Stimulated activated naive B cell treated with anti-CD40 and anti-IgM and Interleukin-4, amounts not matched to agents 10 μg/mL and 1 μg/mL and 100 μg/mL, for 72 hours (primary cell): ENCODE results near the gene IL32.

ENCODE experiments used
- ATAC-seq, 2 donors: fragments of 150-1000 bp; cut with Tn5 transposase; replicated peaks; 2 replicates each; pipeline ENCODE4 v1.10.0; 2021; ENCODE audit warnings: moderate library complexity in 1 of 2
- DNase-seq: peaks from one replicate; pipeline ENCODE4 v3.0.0; 2021
- H3K27ac Mint-ChIP-seq: one replicate; pipeline ENCODE4 v1.8.0; 2022; ENCODE audit warnings: mild to moderate bottlenecking, mixed read lengths
- H3K27me3 Mint-ChIP-seq, 2 donors: one replicate each; pipeline ENCODE4 v1.8.0; 2022; ENCODE audit warnings: mixed read lengths in 2 of 2
- H3K36me3 Mint-ChIP-seq, 2 donors: one replicate each; pipeline ENCODE4 v1.8.0; 2022; ENCODE audit warnings: mixed read lengths in 2 of 2, mild to moderate bottlenecking in 1 of 2
- H3K4me1 Mint-ChIP-seq, 2 donors: one replicate each; pipeline ENCODE4 v1.8.0; 2022; ENCODE audit warnings: mixed read lengths in 2 of 2, mild to moderate bottlenecking in 1 of 2
- H3K4me3 Mint-ChIP-seq, 2 donors: one replicate each; pipeline ENCODE4 v1.8.0; 2022; ENCODE audit warnings: mild to moderate bottlenecking in 2 of 2, mixed read lengths in 2 of 2, moderate library complexity in 1 of 2
- H3K9me3 Mint-ChIP-seq, 2 donors: one replicate each; pipeline ENCODE4 v1.8.0; 2022; ENCODE audit warnings: mixed read lengths in 2 of 2, mild to moderate bottlenecking in 1 of 2

Gene IL32

DNA sequence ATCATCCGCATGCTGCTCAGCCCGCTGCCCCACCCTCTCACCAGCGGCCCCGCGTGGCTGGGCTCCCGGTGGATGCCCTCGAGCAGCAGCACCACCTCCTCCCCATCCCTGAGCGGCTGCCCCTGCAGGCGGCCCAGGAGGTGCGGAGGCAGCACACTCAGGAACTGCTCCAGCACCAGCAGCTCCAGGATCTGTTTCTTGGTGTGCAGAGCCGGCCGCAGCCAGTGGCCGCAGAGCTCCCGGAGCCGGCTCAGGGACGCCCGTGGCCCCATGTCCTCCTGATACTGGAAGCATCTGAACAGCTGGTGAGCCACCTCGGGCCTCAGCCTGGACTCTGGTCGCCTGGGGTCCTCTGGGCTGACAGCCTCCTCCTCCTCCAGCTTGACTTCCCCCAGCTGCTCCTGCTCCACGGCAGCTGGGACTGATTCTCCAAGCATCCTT is 27.1 kb downstream of the IL32 start:
- Mint-ChIP-seq H3K4me1 (peaks cover 7 to 15% of the 10 kb centered on the region in 2 donors), H3K27me3 (peaks cover 13 to 14% of the 10 kb centered on the region in 2 donors), H3K9me3 (no peaks in the 10 kb centered on the region), H3K4me3 (no peak overlapping the region), H3K36me3 (no peaks in the 10 kb centered on the region), H3K27ac (no peak overlapping the region)
- DNase-seq (no peak), ATAC-seq (no peak)

- ATAC-seq: no peak
- Mint-ChIP-seq H3K27me3 (no peaks in the 10 kb centered on the region), H3K4me1 (peaks cover 5 to 10% of the 10 kb centered on the region in 2 donors), H3K4me3 (no peak overlapping the region), H3K9me3 (no peaks in the 10 kb centered on the region), H3K27ac (no peak overlapping the region), H3K36me3 (no peaks in the 10 kb centered on the region)
- no peak for DNase-seq
These were observed 29.0 kb downstream of the IL32 start for GRCh38 chr16:3094289-3095027.

GRCh38 chr16:3095869-3096268 is 30.4 kb downstream of the IL32 start:
- H3K4me1 Mint-ChIP-seq: peaks cover 12 to 21% of the 10 kb centered on the region in 2 donors
- H3K9me3 Mint-ChIP-seq: no peaks in the 10 kb centered on the region
- no peaks in the 10 kb centered on the region for H3K36me3 Mint-ChIP-seq
- no peak overlapping the region for H3K27ac Mint-ChIP-seq
- ATAC-seq (peak; percentile 91), DNase-seq (peak; percentile 73)
- no peaks in the 10 kb centered on the region for H3K27me3 Mint-ChIP-seq
- no peak overlapping the region for H3K4me3 Mint-ChIP-seq

DNA sequence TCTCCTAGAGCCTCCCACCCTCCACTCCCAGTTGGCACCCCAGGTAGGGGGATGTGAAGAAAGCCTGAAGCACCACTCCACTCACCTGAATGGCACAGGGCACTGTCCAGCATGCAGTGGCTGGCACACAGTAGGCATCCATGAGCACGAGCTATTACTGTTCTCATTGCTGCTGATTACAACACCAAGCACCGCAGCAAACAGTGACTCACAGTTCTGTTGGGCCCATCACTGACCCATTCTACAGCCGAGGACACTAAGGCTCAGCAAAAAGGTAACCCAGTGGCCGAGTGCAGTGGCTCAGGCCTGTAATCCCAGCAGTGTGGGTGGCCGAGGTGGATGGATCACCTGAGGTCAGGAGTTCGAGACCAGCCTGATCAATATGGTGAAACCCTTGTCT is 30.9 kb downstream of the IL32 start:
- H3K27me3 Mint-ChIP-seq: no peaks in the 10 kb centered on the region
- no peaks in the 10 kb centered on the region for H3K9me3 Mint-ChIP-seq
- no peak for DNase-seq
- H3K4me1 Mint-ChIP-seq: peaks cover 15 to 26% of the 10 kb centered on the region in 2 donors
- H3K36me3 Mint-ChIP-seq: no peaks in the 10 kb centered on the region
- no peak for ATAC-seq
- H3K4me3 Mint-ChIP-seq: no peak overlapping the region
- H3K27ac Mint-ChIP-seq: no peak overlapping the region

- Mint-ChIP-seq H3K9me3 (no peaks in the 10 kb centered on the region), H3K36me3 (no peaks in the 10 kb centered on the region), H3K27me3 (no peaks in the 10 kb centered on the region), H3K4me1 (peaks cover 20 to 28% of the 10 kb centered on the region in 2 donors), H3K4me3 (no peak overlapping the region), H3K27ac (no peak overlapping the region)
- no peak for ATAC-seq
- DNase-seq: no peak
These were observed 31.8 kb downstream of the IL32 start for GRCh38 chr16:3097266-3097665.

GRCh38 chr16:3098459-3099394 is 33.3 kb downstream of the IL32 start, which contains the start of gene ZSCAN10:
Gene ZSCAN10 (minus strand): TSS chr16:3099294. CDS start chr16:3092937, 6,357 bp downstream.
- Mint-ChIP-seq H3K9me3 (no peaks in the 10 kb centered on the region), H3K27ac (peak within 1 kb of the TSS; percentile 76), H3K27me3 (no peaks in the 10 kb centered on the region), H3K36me3 (no peaks in the 10 kb centered on the region), H3K4me3 (peak within 1 kb of the TSS; percentile 79 to 83), H3K4me1 (peaks cover 20 to 28% of the 10 kb centered on the region in 2 donors)
- DNase-seq: no peak
- no peak for ATAC-seq

GRCh38 chr16:3099395-3099731 is 33.9 kb downstream of the IL32 start:
- H3K27ac Mint-ChIP-seq: no peak overlapping the region
- peaks cover 20 to 28% of the 10 kb centered on the region in 2 donors for H3K4me1 Mint-ChIP-seq
- H3K9me3 Mint-ChIP-seq: no peaks in the 10 kb centered on the region
- no peak for DNase-seq
- no peaks in the 10 kb centered on the region for H3K27me3 Mint-ChIP-seq
- no peaks in the 10 kb centered on the region for H3K36me3 Mint-ChIP-seq
- no peak for ATAC-seq
- no peak overlapping the region for H3K4me3 Mint-ChIP-seq

DNA sequence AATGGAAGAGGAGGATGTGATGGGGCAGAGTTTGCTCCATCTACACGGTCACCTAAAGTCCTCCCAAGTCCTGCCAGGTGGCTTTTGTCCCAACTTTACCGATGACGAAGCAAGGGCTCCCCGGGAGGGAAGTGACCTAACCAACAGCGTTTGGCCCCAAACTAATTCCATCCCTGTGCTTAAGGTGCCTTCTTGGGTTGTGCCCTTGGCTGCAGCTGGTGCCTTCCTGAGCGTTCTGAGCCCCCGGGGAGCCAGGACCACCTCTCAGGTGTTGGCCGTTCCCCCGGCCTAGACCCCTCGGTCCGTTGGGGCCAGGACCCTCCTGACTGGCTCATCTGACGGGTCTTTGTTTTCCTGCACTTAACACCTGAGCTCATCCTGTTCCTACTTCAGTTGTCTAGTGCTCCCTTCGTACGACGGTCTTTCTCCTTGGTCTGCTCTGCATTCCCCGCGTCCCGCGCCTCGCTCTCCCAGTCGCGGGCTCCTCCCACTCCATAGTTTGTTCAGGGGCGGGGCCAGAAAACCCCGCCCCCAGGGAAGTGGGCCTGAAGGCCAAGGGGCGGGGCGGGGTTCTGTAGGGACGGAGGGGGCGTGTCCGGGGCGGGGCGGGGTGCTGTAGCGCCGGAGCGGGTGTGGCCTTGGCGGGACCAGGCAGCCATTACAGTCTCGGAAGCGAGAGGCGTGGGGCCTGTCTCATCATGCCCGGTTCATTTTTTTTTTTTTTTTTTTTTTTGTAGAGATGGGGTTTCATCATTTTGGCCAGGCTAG is 34.5 kb downstream of the IL32 start:
- DNase-seq: peak; percentile 74
- Mint-ChIP-seq H3K27me3 (no peaks in the 10 kb centered on the region), H3K4me3 (peak overlapping the region; percentile 79 to 83), H3K9me3 (no peaks in the 10 kb centered on the region), H3K36me3 (no peaks in the 10 kb centered on the region), H3K4me1 (peaks cover 20 to 28% of the 10 kb centered on the region in 2 donors), H3K27ac (peak overlapping the region; percentile 76)
- ATAC-seq: peak; percentile 88 to 89

DNA sequence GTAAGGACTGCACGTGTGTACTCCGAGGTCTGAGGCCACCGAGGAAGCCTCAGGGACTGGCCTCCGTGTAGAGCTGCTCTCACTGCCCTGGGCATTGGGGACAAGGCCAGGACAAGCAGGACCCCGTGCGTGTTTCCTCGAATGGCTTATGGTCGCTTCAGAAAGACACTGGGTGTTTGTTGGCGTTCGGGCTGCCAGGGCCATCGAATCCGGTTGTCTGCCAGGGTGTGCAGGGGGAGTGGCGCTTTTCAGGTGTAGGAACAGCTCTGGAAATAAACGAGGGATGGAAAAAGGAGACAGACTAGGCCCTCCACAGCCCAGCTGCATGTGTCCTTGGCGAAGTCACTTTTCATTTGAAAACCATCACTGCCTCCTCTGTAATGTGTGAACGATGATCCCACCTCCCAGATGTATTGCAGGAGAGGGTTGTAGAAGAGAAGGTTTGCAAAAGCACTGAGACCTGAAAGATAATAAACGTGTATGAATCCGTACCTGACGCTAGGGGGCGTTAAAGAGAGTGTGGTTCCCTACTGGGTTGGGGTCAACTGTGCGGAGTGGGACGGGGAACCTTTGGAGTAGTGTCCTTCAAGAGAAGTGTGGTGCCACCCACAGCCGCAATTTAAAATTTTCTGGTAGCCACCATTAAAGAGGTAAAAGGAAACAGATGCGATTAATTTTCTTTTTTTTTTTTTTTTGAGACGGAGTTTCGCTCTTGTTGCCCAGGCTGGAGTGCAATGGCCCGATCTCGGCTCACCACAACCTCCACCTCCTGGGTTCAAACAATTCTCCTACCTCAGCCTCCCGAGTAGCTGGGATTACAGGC is 35.8 kb downstream of the IL32 start:
- H3K9me3 Mint-ChIP-seq: no peaks in the 10 kb centered on the region
- peaks cover 19 to 26% of the 10 kb centered on the region in 2 donors for H3K4me1 Mint-ChIP-seq
- H3K4me3 Mint-ChIP-seq: peak overlapping the region; percentile 70 to 75
- no peak for ATAC-seq
- H3K27me3 Mint-ChIP-seq: no peaks in the 10 kb centered on the region
- no peak for DNase-seq
- no peak overlapping the region for H3K27ac Mint-ChIP-seq
- no peaks in the 10 kb centered on the region for H3K36me3 Mint-ChIP-seq

DNA sequence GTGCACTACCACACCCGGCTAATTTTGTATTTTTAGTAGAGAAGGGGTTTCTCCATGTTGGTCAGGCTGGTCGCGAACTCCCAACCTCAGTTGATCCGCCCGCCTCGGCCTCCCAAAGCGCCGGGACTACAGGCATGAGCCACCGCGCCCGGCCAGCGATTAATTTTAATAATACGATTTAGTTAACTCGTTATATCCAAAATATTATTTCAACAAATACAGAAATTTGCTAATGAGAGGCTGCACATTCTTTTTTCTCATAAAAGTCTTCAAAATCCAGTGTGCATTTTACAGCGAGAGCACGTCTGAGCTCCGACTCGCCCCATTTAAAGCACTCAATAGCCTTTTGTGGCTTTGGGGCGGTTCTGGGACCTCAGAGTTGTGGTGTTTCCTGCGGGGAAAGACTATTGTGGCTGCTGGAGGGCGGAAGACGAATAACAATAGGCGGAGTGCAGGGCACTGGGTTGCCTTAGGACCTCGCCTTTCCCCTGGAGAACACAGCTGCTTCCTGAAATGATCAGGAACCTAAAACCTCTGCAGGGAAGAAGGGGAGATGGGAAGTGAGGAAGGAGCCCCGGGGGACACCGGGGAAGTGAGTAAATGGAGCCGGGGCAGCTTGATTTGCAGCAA is 36.5 kb downstream of the IL32 start:
- Mint-ChIP-seq H3K27ac (no peak overlapping the region), H3K4me3 (peak overlapping the region in 1 of 2 donors; percentile 42), H3K9me3 (no peaks in the 10 kb centered on the region), H3K27me3 (no peaks in the 10 kb centered on the region), H3K4me1 (peaks cover 19 to 29% of the 10 kb centered on the region in 2 donors), H3K36me3 (no peaks in the 10 kb centered on the region)
- DNase-seq: no peak
- ATAC-seq: no peak

DNA sequence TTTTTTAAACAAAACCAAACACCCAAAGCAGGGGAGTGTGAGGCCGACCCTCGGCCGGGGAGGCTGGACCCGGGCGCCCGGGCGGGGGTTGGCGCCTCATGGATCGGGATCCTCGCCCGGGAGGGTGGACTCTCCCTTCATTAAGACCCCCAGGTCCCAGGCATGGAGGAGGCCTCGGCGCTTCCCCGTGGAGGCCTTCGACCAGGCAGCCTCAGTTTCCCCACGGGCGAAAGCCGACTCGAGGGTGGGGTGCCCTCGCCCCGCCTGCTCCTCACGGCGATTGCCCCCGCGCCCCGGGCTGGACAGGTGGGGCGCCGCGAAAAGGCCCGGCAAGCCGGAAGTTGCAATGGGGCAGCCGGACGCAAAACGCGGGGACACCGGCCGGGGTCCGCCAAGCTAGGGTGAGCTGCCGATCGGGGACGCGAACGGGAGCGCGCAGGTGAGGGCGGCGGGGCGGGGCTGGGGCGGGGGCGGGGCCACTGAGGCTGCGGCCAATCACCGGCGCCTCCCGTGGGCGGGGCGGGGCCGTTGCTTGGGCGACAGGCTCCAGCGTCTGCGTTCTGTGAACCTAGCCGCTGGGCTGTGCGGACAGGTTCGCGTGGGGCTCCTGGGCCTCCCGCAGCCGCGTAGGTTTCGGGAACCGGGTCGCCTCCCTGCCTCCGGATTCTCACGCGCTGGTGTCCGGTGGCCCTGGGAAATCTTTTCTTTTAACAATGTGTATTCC is 40.9 kb downstream of the IL32 start:
- H3K4me3 Mint-ChIP-seq: peak overlapping the region; percentile 84 to 85
- H3K27me3 Mint-ChIP-seq: no peaks in the 10 kb centered on the region
- peak; percentile 93 for DNase-seq
- no peaks in the 10 kb centered on the region for H3K9me3 Mint-ChIP-seq
- peak; percentile 93 to 94 for ATAC-seq
- peaks cover 11 to 18% of the 10 kb centered on the region in 2 donors for H3K4me1 Mint-ChIP-seq
- no peaks in the 10 kb centered on the region for H3K36me3 Mint-ChIP-seq
- peak overlapping the region; percentile 89 for H3K27ac Mint-ChIP-seq

DNA sequence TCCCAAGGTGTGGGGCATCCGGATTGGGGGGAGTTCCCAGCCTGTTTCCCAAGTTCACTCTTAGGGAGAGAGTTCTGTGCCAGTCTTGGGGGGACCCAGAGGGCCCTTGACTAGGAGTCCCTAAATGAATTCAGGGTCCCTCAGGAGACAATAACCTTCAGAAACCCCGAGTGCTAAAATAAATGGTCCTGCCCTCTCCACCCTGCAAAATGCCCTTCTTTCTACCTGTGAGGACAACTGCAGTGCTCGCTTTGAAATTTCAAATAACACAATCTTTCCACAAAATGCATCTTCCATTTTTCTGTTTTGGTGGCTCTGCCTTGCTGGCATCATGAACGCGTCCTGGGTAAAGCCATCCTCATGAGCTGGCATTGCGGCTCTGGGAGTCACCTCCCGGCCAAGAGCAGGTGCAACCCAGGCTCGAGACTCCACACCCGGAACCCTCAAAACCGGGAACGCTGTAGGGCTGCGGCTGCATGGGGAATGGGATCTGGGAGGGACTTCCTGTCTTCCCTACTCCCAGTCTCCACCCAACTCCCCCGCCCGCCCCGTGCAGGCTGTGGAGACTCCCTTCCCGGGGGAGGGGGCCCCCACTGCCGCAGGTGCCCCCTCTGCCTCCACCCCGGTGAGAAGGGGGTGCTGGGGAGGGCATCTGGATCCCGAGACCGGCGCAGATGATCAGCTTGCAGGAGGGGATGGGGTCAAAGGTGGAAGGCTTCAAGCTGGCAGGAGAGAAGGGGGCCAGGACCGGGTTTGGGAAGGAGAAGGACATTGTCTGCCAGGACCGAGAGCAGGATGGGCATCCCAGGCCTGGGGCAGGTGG is 46.8 kb downstream of the IL32 start, which contains the start of gene ZNF205:
Gene ZNF205 (plus strand): TSS at position 529 of the 823 bp plus-strand sequence. CDS start 845 bp downstream, outside the sequence.
- ATAC-seq (no peak), DNase-seq (no peak)
- Mint-ChIP-seq H3K4me1 (peaks cover 2 to 15% of the 10 kb centered on the region in 2 donors), H3K9me3 (no peaks in the 10 kb centered on the region), H3K4me3 (peak within 1 kb of the TSS; percentile 76 to 79), H3K36me3 (peaks cover 8% of the 10 kb centered on the region in 2 donors), H3K27me3 (peaks cover 17 to 38% of the 10 kb centered on the region in 2 donors), H3K27ac (no peak within 1 kb of the TSS)
